Right lobe of liver (tissue), 6 donors: ENCODE results near the gene OXTR. TPM values are rescaled to one million over a fixed set of nuclear protein-coding genes. Genes with fewer than 3 reads are reported as not detected.

Source experiments
- ATAC-seq, 4 donors: fragments of 200-7000 bp; cut with Tn5 transposase; one replicate each; pipeline ENCODE4 v1.9.1; 2020; ENCODE audit warnings: mild to moderate bottlenecking in 4 of 4, moderate library complexity in 4 of 4
- DNase-seq, 3 donors: peaks; one replicate each; pipeline ENCODE4 v3.0.0-alpha.2; 2020
- H3K27ac ChIP-seq, 3 donors: fragments of 200-600 bp; one replicate each; pipeline ENCODE4 v1.8.0; 2022
- H3K27me3 ChIP-seq, 2 donors: fragments of 200-600 bp; one replicate each; pipeline ENCODE4 v1.8.0; 2022
- H3K36me3 ChIP-seq, 4 donors: fragments of 200-600 bp; sonication (generic) in 1 of 4; one replicate each; pipeline versions ENCODE4 v1.5.1 to v1.8.0; 2017 to 2022; ENCODE audit warnings: control low read depth in 1 of 4
- H3K4me1 ChIP-seq, 4 donors: fragments of 200-600 bp; sonication (generic) in 1 of 4; one replicate each; pipeline versions ENCODE4 v1.5.1 to v1.8.0; 2017 to 2022; ENCODE audit warnings: control low read depth in 1 of 4
- H3K4me3 ChIP-seq, 3 donors: fragments of 200-600 bp; one replicate each; pipeline ENCODE4 v1.8.0; 2022
- H3K9me3 ChIP-seq, 4 donors: fragments of 200-600 bp; sonication (generic) in 1 of 4; one replicate each; pipeline versions ENCODE4 v1.5.1 to v1.8.0; 2017 to 2022; ENCODE audit warnings: control low read depth in 1 of 4
- POLR2A ChIP-seq: fragments of 450-650 bp; IDR thresholded peaks from one replicate; pipeline ENCODE4 v1.6.1; 2017; ENCODE audit warnings: antibody characterized with exemption, mild to moderate bottlenecking
- WGBS: methylation state at CpG from one replicate; pipeline ENCODE4 v1.1.6; 2018; ENCODE audit warnings: low coverage, low lambda C conversion rate; ENCODE audit not compliant: insufficient coverage; ENCODE audit errors: missing lambda C conversion rate; 5-methylcytosine and 5-hydroxymethylcytosine counted together
- intact Hi-C, 2 donors: fragments of 100-400 bp; cut with DNase I; formaldehyde crosslinking; loops; one replicate each; pipeline versions ENCODE4 v1.11.2 to v1.14.1; 2022
- total RNA-seq, 6 experiments: library from RNA; depleted of rRNA in 2 of 6; stranded (reverse); fragments of >200 nt in 2 of 6; fragmentation: NEBNext Ultra II Directional in 3 of 6; extraction: Animal tissue kit (Norgen Biotek cat#: 25700) in 3 of 6; gene quantifications; one replicate each; pipeline versions ENCODE4 v1.1.0 to v1.2.4, GENCODE V29; 2016 to 2023
- TF ChIP-seq, protein P1 (sequence below), 4 donors: fragments of 200-600 bp in 3 of 4; fragments of 450-650 bp in 1 of 4; IDR thresholded peaks; one replicate each; pipeline versions ENCODE4 v1.5.1 to v1.8.0; 2016 to 2022; ENCODE audit warnings: antibody characterized with exemption in 4 of 4, mild to moderate bottlenecking in 2 of 4
- donor health status: DM: no; HTN: yes; CAD: no.
- donor health status: DM: no; HTN: no; CAD: no.
- donor health status: DM: no; HTN: no; CAD: no.
- donor health status: DM: no; HTN: yes; CAD: no.
- donor health status: DM: no; HTN: yes; CAD: no.

Gene OXTR
- total RNA-seq, 6 experiments from 2014 or later = 0.04 to 0.31 (median 0.20) TPM

- ATAC-seq (no peak), DNase-seq (no peak)
- Histone ChIP-seq H3K4me1 (no peaks in the 10 kb centered on the region), H3K9me3 (no peaks in the 10 kb centered on the region), H3K4me3 (no peak overlapping the region), H3K27me3 (no peaks in the 10 kb centered on the region), H3K27ac (no peak overlapping the region), H3K36me3 (no peaks in the 10 kb centered on the region)
- WGBS = 58% methylated on average over 3 of the region's 3 CpGs
- TF ChIP-seq POLR2A = no peak
- TF ChIP-seq, protein P1, sequence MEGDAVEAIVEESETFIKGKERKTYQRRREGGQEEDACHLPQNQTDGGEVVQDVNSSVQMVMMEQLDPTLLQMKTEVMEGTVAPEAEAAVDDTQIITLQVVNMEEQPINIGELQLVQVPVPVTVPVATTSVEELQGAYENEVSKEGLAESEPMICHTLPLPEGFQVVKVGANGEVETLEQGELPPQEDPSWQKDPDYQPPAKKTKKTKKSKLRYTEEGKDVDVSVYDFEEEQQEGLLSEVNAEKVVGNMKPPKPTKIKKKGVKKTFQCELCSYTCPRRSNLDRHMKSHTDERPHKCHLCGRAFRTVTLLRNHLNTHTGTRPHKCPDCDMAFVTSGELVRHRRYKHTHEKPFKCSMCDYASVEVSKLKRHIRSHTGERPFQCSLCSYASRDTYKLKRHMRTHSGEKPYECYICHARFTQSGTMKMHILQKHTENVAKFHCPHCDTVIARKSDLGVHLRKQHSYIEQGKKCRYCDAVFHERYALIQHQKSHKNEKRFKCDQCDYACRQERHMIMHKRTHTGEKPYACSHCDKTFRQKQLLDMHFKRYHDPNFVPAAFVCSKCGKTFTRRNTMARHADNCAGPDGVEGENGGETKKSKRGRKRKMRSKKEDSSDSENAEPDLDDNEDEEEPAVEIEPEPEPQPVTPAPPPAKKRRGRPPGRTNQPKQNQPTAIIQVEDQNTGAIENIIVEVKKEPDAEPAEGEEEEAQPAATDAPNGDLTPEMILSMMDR (IDR thresholded peaks at IDR 0.05) = no peak
- intact Hi-C loops = no loop called here
Measured at GRCh38 chr3:8738639-8739038, 30.8 kb downstream of the OXTR start.

DNA sequence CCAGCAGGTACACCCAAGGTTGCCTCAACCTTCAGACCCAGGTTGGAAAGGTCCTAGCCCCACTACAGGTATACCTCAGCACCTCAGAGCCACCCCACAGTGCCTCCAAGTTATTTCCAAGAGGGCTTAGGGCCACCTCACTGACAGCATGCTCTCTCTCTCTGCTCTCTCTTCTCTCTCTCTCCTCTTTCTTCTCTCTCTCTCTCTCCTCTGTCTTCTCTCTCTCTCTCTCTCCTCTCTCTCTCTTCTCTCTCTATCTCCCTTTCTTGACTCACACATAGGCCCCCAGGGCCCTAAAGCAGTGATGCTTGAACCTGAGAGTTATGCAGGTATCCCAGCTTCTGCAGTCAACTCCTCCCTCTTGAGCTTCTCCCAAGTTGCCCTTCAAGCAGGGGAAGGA, 31.6 kb downstream of the OXTR start:
- H3K4me1 ChIP-seq = no peaks in the 10 kb centered on the region
- H3K27ac ChIP-seq = no peak overlapping the region
- H3K27me3 ChIP-seq = no peaks in the 10 kb centered on the region
- intact Hi-C loops = no loop called here
- DNase-seq (no peak), ATAC-seq (no peak)
- H3K36me3 ChIP-seq = no peaks in the 10 kb centered on the region
- no peak for TF ChIP-seq POLR2A
- TF ChIP-seq, protein P1 (IDR thresholded peaks at IDR 0.05) = no peak
- H3K4me3 ChIP-seq = no peak overlapping the region
- no peaks in the 10 kb centered on the region for H3K9me3 ChIP-seq

DNA sequence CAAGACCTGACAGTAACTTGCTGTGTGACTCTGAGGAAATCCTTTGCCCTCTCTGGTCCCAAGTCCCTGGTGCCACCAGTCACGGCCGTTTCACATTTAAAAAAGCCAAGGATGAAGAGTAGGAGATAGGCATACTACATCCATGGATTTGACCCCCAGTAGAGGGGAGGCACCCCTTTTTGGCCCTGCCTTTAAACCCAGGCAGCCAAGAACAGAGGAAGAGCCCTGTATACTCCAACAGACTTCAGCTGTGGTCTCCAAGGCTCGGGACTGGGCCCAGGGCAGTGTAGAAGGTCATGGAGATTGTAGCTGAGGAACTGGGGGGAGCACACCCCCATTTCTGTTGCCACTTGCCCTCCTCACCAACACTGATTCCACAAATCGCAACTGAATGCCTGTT, 32.1 kb downstream of the OXTR start:
- H3K27ac ChIP-seq = no peak overlapping the region
- intact Hi-C loops = no loop called here
- H3K36me3 ChIP-seq = no peaks in the 10 kb centered on the region
- H3K9me3 ChIP-seq = no peaks in the 10 kb centered on the region
- TF ChIP-seq POLR2A = no peak
- TF ChIP-seq, protein P1 (IDR thresholded peaks at IDR 0.05) = no peak
- ATAC-seq (no peak), DNase-seq (no peak)
- H3K4me1 ChIP-seq = no peaks in the 10 kb centered on the region
- H3K4me3 ChIP-seq = no peak overlapping the region
- no peaks in the 10 kb centered on the region for H3K27me3 ChIP-seq
- WGBS = 80% methylated on average over 1 of the region's 4 CpGs

- intact Hi-C loops = no loop called here
- WGBS = 80% methylated on average over 4 of the region's 11 CpGs
- Histone ChIP-seq H3K4me1 (no peaks in the 10 kb centered on the region), H3K9me3 (no peaks in the 10 kb centered on the region), H3K27me3 (no peaks in the 10 kb centered on the region), H3K36me3 (no peaks in the 10 kb centered on the region), H3K4me3 (no peak overlapping the region), H3K27ac (no peak overlapping the region)
- ATAC-seq (no peak), DNase-seq (no peak)
- TF ChIP-seq POLR2A = no peak
- TF ChIP-seq, protein P1 (IDR thresholded peaks at IDR 0.05) = no peak
Measured at GRCh38 chr3:8736436-8736835, 33.0 kb downstream of the OXTR start.

- H3K9me3 ChIP-seq = no peaks in the 10 kb centered on the region
- intact Hi-C loops = no loop called here
- H3K4me3 ChIP-seq = no peak overlapping the region
- no peaks in the 10 kb centered on the region for H3K4me1 ChIP-seq
- no peak for ATAC-seq
- H3K27ac ChIP-seq = no peak overlapping the region
- TF ChIP-seq, protein P1 (IDR thresholded peaks at IDR 0.05) = no peak
- TF ChIP-seq POLR2A = no peak
- H3K36me3 ChIP-seq = no peaks in the 10 kb centered on the region
- no peak for DNase-seq
- H3K27me3 ChIP-seq = no peaks in the 10 kb centered on the region
- 78% methylated on average over 1 of the region's 1 CpG for WGBS
Measured at GRCh38 chr3:8734908-8735307, 34.5 kb downstream of the OXTR start.
